ENCODE results near the gene HAUS1.

DNA sequence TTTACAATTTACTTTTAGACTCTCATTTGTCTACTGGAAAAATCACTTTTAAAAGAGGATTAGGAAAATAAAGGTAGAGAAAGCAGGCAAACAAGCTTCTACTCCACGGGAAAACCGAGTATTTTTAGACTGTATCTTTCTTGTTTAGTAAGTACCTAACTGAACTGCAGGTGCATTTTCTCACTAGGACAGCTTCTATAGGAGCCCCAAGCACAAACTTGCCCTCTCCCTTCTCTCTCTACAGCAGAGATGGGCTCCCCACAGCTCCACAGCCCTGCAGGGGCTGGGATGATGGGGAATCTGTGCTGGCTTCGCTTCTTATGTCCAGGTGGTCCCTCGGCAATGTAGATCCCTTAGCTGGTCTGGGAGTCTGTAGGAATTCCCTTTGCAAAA lies 48.4 kb upstream of the HAUS1 start:
- TF ChIP-seq, protein P1, sequence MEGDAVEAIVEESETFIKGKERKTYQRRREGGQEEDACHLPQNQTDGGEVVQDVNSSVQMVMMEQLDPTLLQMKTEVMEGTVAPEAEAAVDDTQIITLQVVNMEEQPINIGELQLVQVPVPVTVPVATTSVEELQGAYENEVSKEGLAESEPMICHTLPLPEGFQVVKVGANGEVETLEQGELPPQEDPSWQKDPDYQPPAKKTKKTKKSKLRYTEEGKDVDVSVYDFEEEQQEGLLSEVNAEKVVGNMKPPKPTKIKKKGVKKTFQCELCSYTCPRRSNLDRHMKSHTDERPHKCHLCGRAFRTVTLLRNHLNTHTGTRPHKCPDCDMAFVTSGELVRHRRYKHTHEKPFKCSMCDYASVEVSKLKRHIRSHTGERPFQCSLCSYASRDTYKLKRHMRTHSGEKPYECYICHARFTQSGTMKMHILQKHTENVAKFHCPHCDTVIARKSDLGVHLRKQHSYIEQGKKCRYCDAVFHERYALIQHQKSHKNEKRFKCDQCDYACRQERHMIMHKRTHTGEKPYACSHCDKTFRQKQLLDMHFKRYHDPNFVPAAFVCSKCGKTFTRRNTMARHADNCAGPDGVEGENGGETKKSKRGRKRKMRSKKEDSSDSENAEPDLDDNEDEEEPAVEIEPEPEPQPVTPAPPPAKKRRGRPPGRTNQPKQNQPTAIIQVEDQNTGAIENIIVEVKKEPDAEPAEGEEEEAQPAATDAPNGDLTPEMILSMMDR (IDR thresholded peaks at IDR 0.05) = no peak
- TF ChIP-seq POLR2A (IDR thresholded peaks at IDR 0.05) (no peak), EP300 (IDR thresholded peaks at IDR 0.05) (no peak)

Data from gastroesophageal sphincter (tissue), 3 donors.